ENCODE results near the gene SV2C.

The SV2C gene

GRCh38 chr5:76380346-76381066 lies 297.3 kb downstream of the SV2C start:
- no peak for DNase-seq (ENCODE audit: low spot score)

- no peak for DNase-seq (ENCODE audit: low spot score)
Observed at GRCh38 chr5:76383126-76383832, 300.1 kb downstream of the SV2C start.

GRCh38 chr5:76384189-76384588 lies 301.0 kb downstream of the SV2C start:
- no peak for DNase-seq (ENCODE audit: low spot score)

GRCh38 chr5:76384705-76385104 lies 301.5 kb downstream of the SV2C start:
- DNase-seq (ENCODE audit: low spot score): no peak

GRCh38 chr5:76385540-76385939 lies 302.4 kb downstream of the SV2C start:
- DNase-seq (ENCODE audit: low spot score): no peak

- no peak for DNase-seq (ENCODE audit: low spot score)
Observed at GRCh38 chr5:76386360-76386759, 303.2 kb downstream of the SV2C start.

- DNase-seq (ENCODE audit: low spot score): no peak
Observed at GRCh38 chr5:76388236-76388635, 305.1 kb downstream of the SV2C start.

- DNase-seq (ENCODE audit: low spot score): no peak
Observed at GRCh38 chr5:76388791-76389512, 305.8 kb downstream of the SV2C start.

GRCh38 chr5:76389513-76390154 lies 306.5 kb downstream of the SV2C start:
- DNase-seq (ENCODE audit: low spot score): no peak

- no peak for DNase-seq (ENCODE audit: low spot score)
Observed at GRCh38 chr5:76391014-76391413, 307.8 kb downstream of the SV2C start.

GRCh38 chr5:76393035-76393680 lies 310.0 kb downstream of the SV2C start:
- DNase-seq (ENCODE audit: low spot score): no peak

GRCh38 chr5:76397200-76397599 lies 314.0 kb downstream of the SV2C start:
- DNase-seq (ENCODE audit: low spot score): no peak

GRCh38 chr5:76399268-76399667 lies 316.1 kb downstream of the SV2C start:
- no peak for DNase-seq (ENCODE audit: low spot score)

GRCh38 chr5:76400466-76400865 lies 317.3 kb downstream of the SV2C start:
- no peak for DNase-seq (ENCODE audit: low spot score)

GRCh38 chr5:76401801-76402250 lies 318.6 kb downstream of the SV2C start:
- no peak for DNase-seq (ENCODE audit: low spot score)

- DNase-seq (ENCODE audit: low spot score): peak; percentile 90
Observed at GRCh38 chr5:76402251-76402885, 319.2 kb downstream of the SV2C start.

- peak; percentile 79 for DNase-seq (ENCODE audit: low spot score)
Observed at GRCh38 chr5:76402886-76403765, 319.9 kb downstream of the SV2C start, which contains the start of gene IQGAP2. Gene IQGAP2 (plus strand): TSS chr5:76403285. CDS start chr5:76403546, 261 bp downstream.

Measured in activated CD4-positive, alpha-beta T cell treated with anti-CD3 and anti-CD28 coated beads, Interleukin-2, Interleukin-4, amounts not matched to agents 100 ng/mL and 50 ng/mL, durations not matched to agents 16 hours and 8 hours (primary cell).